HepG2 (cell line): Measurements from ENCODE around the gene MTA2. TPM values are rescaled to one million over a fixed set of nuclear protein-coding genes. Genes with fewer than 3 reads are reported as not detected.

Source experiments
- ARNT ChIP-seq: fragments of 450-650 bp; IDR thresholded peaks from 2 replicates; pipeline ENCODE4 v1.6.1; 2017
- HES4 ChIP-seq: sonication (generic); formaldehyde crosslinking; IDR thresholded peaks from 2 replicates; pipeline ENCODE4 v1.9.0; 2021; ENCODE audit warnings: mild to moderate bottlenecking, missing genetic modification reagents, borderline replicate concordance
- PRMT3 ChIP-seq: sonication (generic); formaldehyde crosslinking; IDR thresholded peaks from 2 replicates; pipeline ENCODE4 v1.8.1; 2022; ENCODE audit warnings: low read depth, mild to moderate bottlenecking, moderate library complexity, missing genetic modification reagents, borderline replicate concordance
- RBM22 ChIP-seq: fragments of 200-400 bp; formaldehyde crosslinking; optimal IDR thresholded peaks from 2 replicates; pipeline ENCODE3; 2017; ENCODE audit warnings: mild to moderate bottlenecking, low read length, moderate library complexity
- SSRP1 ChIP-seq: IDR thresholded peaks from 2 replicates; pipeline ENCODE4 v1.6.1; 2016; ENCODE audit warnings: control low read depth
- TOE1 ChIP-seq: sonication (generic); formaldehyde crosslinking; IDR thresholded peaks from 2 replicates; pipeline ENCODE4 v1.4.0; 2020; ENCODE audit warnings: mild to moderate bottlenecking, missing genetic modification reagents
- ZBTB14 ChIP-seq: sonication (generic); formaldehyde crosslinking; IDR thresholded peaks from 2 replicates; pipeline ENCODE4 v1.4.0; 2020; ENCODE audit warnings: missing genetic modification reagents
- ZBTB40 ChIP-seq, 2 experiments: fragments of 450-650 bp in 1 of 2; sonication (generic) in 1 of 2; formaldehyde crosslinking in 1 of 2; IDR thresholded peaks; 2 replicates each; pipeline versions ENCODE4 v1.6.1 to v1.8.0; 2016 to 2022; ENCODE audit warnings: antibody characterized with exemption in 1 of 2, mild to moderate bottlenecking in 1 of 2, missing genetic modification reagents in 1 of 2
- ZIK1 ChIP-seq: sonication (generic); formaldehyde crosslinking; IDR thresholded peaks from 2 replicates; pipeline ENCODE4 v1.5.0; 2020; ENCODE audit warnings: mild to moderate bottlenecking, low read depth, missing genetic modification reagents, borderline replicate concordance
- ZNF574 ChIP-seq: sonication (generic); formaldehyde crosslinking; IDR thresholded peaks from 2 replicates; pipeline ENCODE4 v1.4.0; 2020; ENCODE audit warnings: missing genetic modification reagents
- ZNF577 ChIP-seq: sonication (generic); formaldehyde crosslinking; IDR thresholded peaks from 2 replicates; pipeline ENCODE4 v1.4.0; 2020; ENCODE audit warnings: mild to moderate bottlenecking, low read depth, missing genetic modification reagents, borderline replicate concordance
- ZNF879 ChIP-seq: sonication (generic); formaldehyde crosslinking; IDR thresholded peaks from 2 replicates; pipeline ENCODE4 v1.8.1; 2023; ENCODE audit warnings: missing genetic modification reagents
- polyA plus RNA-seq, 8 experiments: library from polyadenylated mRNA; depleted of rRNA in 3 of 8; stranded (reverse) in 7 of 8; unstranded in 1 of 8; fragments of >200 nt; fragmentation: Illumina TruSeq in 4 of 8; extraction: Trizol in 4 of 8; gene quantifications; 2 replicates each; pipeline versions ENCODE4 v1.2.1 to v1.2.3, GENCODE V29; 2011 to 2016; ENCODE audit warnings: low read depth in 4 of 8, missing spikeins in 1 of 8, mixed read lengths in 1 of 8; ENCODE audit not compliant: insufficient read depth in 1 of 8
- total RNA-seq, 5 experiments: library from RNA; depleted of rRNA; stranded (reverse); fragments of >200 nt; fragmentation: Illumina TruSeq; extraction: Trizol; gene quantifications; 2 replicates each; pipeline ENCODE4 v1.2.3, GENCODE V29; 2016; ENCODE audit warnings: low read depth in 1 of 5
- TF ChIP-seq, protein P1 (sequence below): sonication (generic); formaldehyde crosslinking; IDR thresholded peaks from 2 replicates; pipeline ENCODE4 v1.5.0; 2020; ENCODE audit warnings: mild to moderate bottlenecking, missing genetic modification reagents

MTA2 gene
- total and polyA plus RNA-seq, 2 of the 13 experiments (the other 11 are each of a cell fraction or from before 2014, with no cell fraction given) = 14.0 to 70.0 TPM

DNA sequence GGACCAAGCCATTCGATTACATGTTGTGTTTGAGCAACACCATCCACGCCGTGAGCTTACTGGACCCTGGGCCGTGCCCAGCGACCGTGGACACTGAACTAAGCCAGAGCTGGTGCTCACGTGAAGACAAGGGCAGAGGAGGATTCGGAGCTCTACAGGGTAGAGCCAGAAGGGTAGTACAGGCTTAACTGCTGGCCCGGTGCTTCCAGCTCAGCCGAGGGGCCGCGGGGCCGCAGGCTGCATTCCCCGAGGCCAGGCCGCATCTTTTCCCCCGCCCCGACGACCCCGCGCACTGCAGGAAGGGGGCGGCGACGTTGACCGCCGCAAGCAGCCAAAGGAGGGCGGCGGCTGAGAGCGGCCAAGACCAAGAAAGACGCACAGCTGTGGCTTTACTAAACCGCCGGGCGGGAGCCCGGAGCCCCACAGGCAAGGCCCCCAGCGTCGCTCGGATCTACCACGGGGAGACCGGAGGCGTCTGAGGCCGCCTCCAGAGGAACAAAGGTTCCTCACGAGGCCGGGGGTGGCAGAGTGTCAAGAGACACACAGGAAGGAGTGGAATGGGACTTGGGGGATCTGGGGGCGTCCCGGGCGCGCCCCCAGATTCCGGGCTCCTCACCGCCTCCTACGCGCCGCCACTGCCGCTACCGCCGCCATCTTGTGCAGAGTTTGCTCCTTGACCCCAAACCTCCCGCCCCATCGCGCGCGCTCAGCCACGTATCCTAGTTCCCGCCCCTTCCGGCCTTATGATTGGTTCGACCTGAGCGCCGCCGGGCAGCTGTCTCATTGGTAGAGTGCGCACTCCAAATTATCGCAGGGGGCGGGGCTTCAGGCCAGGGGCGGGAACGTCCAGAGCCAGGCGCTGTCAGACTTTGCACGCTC lies 44.5 kb upstream of the MTA2 start, which contains the start of gene GANAB (continued):
- no peak for TF ChIP-seq ZBTB40 (IDR thresholded peaks at IDR 0.05)
- peak; percentile 38; the same call in 1 of the 2 replicates for TF ChIP-seq ZBTB40 (CRISPR knock-in tag; IDR thresholded peaks at IDR 0.05)
- TF ChIP-seq ZNF879 (CRISPR knock-in tag) = peak; percentile 77; the same call in 1 of the 2 replicates
- TF ChIP-seq, protein P1, sequence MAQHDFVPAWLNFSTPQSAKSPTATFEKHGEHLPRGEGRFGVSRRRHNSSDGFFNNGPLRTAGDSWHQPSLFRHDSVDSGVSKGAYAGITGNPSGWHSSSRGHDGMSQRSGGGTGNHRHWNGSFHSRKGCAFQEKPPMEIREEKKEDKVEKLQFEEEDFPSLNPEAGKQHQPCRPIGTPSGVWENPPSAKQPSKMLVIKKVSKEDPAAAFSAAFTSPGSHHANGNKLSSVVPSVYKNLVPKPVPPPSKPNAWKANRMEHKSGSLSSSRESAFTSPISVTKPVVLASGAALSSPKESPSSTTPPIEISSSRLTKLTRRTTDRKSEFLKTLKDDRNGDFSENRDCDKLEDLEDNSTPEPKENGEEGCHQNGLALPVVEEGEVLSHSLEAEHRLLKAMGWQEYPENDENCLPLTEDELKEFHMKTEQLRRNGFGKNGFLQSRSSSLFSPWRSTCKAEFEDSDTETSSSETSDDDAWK (CRISPR knock-in tag) = no peak
- TF ChIP-seq TOE1 (CRISPR knock-in tag) = no peak
- TF ChIP-seq ARNT = no peak
- TF ChIP-seq HES4 = no peak
- TF ChIP-seq ZNF577 (CRISPR knock-in tag) = no peak
- TF ChIP-seq SSRP1 (CRISPR knock-in tag) = peak; percentile 22; the same call in 1 of the 2 replicates
- TF ChIP-seq ZIK1 (CRISPR knock-in tag) = no peak
- TF ChIP-seq ZBTB14 = no peak
- peak; percentile 84 for TF ChIP-seq ZNF574 (CRISPR knock-in tag)
- TF ChIP-seq RBM22 = peak; percentile 69
- 0 out of 2 replicates have a peak, but pooled peaks have one; percentile 65 for TF ChIP-seq PRMT3 (CRISPR knock-in tag)
